ENCODE measurements around the gene KLRC4.
"Not testable (repeated sequence)": the region's sequence is repeated elsewhere in the genome, so short reads cannot be mapped to it uniquely, and the experiment has no call there.

Gene KLRC4

GRCh38 chr12:10396176-10396575, 13.4 kb downstream of the KLRC4 start:
- not testable (repeated sequence) for FAIRE-seq

- FAIRE-seq = no peak
Measured at GRCh38 chr12:10395390-10395998, 14.1 kb downstream of the KLRC4 start.

- FAIRE-seq = not testable (repeated sequence)
Measured at GRCh38 chr12:10394531-10395152, 14.9 kb downstream of the KLRC4 start.

GRCh38 chr12:10393291-10393690, 16.3 kb downstream of the KLRC4 start:
- FAIRE-seq = no peak

GRCh38 chr12:10392394-10392930, 17.1 kb downstream of the KLRC4 start:
- no peak for FAIRE-seq

- FAIRE-seq = not testable (repeated sequence)
Measured at GRCh38 chr12:10390991-10391390, 18.6 kb downstream of the KLRC4 start.

GRCh38 chr12:10389904-10390303, 19.7 kb downstream of the KLRC4 start, which contains the start of gene KLRK1:
TSS of gene KLRK1 (minus strand) at chr12:10390041. CDS start at chr12:10388810, 1,231 bp downstream.
- no peak for FAIRE-seq

GRCh38 chr12:10388624-10389413, 20.7 kb downstream of the KLRC4 start:
- FAIRE-seq = no peak

- FAIRE-seq = not testable (repeated sequence)
Measured at GRCh38 chr12:10387498-10387897, 22.1 kb downstream of the KLRC4 start.

- FAIRE-seq = no peak
Measured at GRCh38 chr12:10386857-10387256, 22.7 kb downstream of the KLRC4 start.

- FAIRE-seq = no peak
Measured at GRCh38 chr12:10385166-10385613, 24.4 kb downstream of the KLRC4 start.

GRCh38 chr12:10384191-10384590, 25.4 kb downstream of the KLRC4 start:
- FAIRE-seq = no peak

- FAIRE-seq = no peak
Measured at GRCh38 chr12:10381928-10382628, 27.5 kb downstream of the KLRC4 start.

- FAIRE-seq = not testable (repeated sequence)
Measured at GRCh38 chr12:10378737-10379136, 30.8 kb downstream of the KLRC4 start.

GRCh38 chr12:10374624-10375018, 34.9 kb downstream of the KLRC4 start:
- FAIRE-seq = no peak

- FAIRE-seq = no peak
Measured at GRCh38 chr12:10372559-10372958, 37.0 kb downstream of the KLRC4 start.

GRCh38 chr12:10371893-10372535, 37.5 kb downstream of the KLRC4 start:
- not testable (repeated sequence) for FAIRE-seq

GRCh38 chr12:10369557-10370415, 39.8 kb downstream of the KLRC4 start:
- FAIRE-seq = no peak

- no peak for FAIRE-seq
Measured at GRCh38 chr12:10368206-10369171, 41.1 kb downstream of the KLRC4 start.

GRCh38 chr12:10367714-10368113, 41.8 kb downstream of the KLRC4 start:
- FAIRE-seq = not testable (repeated sequence)

Measured in TTC549 (cell line).